HG03439 (cell line): ENCODE measurements around the gene RRAS.
"Not testable (repeated sequence)": the region's sequence is repeated elsewhere in the genome, so short reads cannot be mapped to it uniquely, and the experiment has no call there.

Experiments
- ATAC-seq: cut with Tn5 transposase; IDR thresholded peaks from one replicate; pipeline ENCODE4 v1.9.1; 2021; ENCODE audit warnings: mild to moderate bottlenecking, moderate library complexity; ENCODE audit not compliant: unreplicated experiment

Gene RRAS

DNA sequence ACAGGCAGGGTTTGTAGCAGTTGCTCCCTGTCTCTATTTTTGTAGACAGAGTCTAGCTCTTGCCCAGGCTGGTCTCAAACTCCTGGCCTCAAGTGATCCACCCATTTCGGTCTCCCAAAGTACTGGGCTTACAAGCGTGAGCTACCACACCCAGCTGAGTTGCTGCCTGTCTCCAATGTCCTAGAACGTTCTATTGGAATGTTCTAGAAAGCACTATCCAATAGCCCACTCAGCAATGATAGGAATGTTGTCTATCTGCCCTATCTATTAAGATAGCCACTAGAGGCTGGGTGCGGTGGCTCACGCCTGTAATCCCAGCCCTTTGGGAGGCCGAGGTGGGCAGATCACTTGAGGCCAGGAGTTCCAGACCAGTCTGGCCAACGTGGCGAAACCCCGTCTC lies 6.7 kb downstream of the RRAS start:
- ATAC-seq: not testable (repeated sequence)

DNA sequence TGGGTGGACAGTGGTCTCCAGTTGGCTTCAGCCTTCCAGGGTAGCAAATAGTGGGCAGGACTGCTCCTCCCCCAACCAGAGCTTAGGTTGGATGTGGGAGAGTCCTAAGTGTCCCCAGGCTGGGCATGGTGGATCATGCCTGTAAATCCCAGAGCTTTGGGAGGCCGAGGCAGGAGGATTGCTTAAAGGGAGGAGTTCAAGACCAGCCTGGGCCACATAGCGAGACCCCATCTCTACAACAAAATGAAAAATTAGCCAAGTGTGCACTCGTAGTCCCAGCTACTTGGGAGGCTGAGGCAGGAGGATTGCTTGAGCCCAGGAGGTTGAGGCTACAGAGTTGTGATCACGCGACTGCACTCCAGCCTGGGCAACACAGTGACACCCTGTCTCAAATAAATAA lies 7.4 kb downstream of the RRAS start:
- ATAC-seq: no peak

DNA sequence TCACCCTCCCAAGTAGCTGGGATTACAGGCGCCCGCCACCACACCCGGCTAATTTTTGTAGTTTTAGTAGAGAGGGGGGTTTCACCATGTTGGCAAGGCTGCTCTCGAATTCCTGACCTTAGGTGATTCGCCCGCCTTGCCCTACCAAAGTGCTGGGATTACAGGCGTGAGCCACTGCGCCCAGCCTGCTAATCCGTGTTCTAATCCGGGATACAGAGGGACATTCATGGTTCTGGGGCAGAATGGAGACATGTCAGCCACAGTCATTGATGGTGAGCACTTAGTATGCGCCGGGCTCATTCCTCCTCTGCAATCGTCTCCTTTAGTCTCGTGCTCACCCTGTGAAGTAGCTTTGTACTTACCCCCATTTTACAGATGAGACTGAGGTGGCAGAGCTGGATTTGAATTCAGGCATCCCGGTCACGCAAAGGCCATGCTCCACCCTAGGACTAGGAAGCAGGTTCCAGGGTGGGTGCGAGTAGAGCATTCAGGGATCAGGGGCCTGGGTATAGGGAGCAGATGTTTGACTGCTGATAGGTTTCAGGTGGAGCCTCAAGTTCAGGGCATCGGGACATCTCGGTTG lies 8.2 kb downstream of the RRAS start:
- no peak for ATAC-seq

DNA sequence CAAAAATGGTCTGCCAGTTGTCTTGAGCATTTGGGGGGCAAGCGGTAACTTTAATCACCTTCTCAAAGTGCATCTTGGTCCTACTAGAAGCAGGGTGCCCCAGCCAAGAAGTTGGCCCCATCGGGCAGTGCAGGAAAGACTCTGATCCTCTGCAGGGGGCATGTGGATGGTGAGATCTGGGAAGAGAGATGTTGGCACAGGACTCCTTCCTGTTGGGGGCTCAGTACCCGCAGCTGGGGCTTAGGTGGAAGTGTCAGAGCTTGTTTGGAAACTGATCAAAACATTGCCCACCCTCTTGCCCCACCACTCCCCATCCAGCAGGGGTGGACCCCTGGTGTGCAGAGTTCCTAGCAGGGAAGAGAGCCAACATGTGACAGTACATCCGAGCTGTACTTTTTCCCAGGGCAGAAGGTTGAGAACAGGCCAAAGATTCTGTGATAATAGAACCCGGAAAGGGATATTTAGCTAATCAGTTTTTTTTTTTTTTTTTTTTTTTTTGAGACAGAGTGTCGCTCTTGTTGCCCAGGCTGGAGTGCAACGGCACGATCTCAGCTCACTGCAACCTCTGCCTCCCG lies 8.8 kb downstream of the RRAS start:
- ATAC-seq: no peak

DNA sequence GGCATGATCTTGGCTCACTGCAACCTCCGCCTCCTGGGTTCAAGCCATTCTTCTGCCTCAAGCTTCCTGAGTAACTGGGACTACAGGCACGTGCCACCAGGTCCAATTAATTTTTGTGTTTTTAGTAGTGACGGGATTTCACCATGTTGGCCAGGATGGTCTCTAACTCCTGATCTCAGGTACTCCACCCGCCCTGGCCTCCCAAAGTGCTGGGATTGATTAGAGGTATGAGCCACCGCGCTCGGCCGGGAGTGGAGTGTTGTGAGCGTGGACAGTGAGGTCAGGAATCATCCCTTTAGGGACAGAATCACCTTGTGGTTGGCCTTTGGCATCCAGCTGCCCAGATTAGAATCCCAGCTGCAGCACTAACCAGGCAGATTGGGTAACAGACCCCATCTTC lies 10.3 kb downstream of the RRAS start:
- ATAC-seq: no peak

DNA sequence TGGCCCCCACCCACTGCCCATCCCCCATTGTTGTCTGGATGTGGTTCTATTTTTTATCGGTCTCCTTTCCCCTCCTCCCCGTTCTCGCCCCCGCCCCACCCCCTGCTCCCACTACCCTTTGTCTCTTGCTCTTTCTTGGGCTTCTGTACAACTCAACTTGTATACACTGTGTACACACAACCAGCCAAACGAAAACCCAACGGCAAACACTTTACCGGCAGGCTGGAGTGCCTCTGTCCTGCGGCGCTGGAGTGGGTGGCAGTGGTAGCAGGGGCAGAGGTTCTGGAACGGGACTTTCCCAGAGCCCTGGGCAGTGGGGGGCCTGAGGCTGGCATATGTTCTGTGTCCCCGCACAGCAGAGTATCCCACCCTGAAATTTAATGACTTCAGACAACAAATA lies 13.7 kb downstream of the RRAS start:
- no peak for ATAC-seq

DNA sequence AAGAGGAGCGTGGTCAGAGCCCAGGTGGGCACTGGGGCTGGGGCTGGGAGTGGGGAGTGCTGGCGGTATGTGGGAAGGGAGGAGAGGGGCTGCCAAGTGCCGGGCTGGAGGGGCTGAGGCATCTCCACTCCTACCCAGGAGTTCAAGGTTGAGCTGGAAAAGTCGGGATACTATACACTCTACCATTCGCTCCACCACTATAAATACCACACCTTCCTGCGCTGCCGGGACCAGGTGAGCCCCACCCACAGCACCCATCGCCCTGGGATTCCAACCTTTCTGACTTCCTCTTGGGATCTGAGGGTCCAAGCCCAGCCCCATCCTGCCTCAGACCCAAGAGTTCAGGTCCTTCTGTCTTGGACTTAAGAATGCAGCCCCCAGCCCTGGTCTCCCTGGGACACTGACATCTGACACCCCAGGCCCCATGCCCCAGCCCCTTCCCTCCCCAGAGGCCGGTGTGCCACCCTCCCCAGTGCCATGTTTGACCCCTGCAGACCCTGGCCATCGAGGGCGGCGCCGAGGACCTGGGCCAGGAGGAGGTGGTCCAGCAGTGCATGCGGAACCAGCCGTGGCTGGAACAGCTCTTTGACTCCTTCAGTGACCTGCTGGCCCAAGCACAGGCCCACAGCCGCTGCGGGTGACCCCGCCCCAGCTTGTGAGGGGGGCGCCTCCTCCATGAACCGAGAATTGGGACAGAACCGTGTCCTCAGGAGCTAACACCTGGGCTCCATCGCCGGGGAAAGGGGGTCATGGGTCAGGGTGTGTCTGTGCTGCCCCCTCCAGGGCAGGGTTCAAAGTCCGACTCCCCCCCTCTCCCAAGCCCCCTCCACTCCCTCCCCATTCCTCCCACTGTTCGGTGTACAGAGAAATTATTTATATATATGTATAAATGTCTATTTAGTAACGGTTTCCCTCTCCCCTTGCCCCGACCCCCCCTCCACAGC lies 14.7 kb downstream of the RRAS start:
- ATAC-seq: no peak

DNA sequence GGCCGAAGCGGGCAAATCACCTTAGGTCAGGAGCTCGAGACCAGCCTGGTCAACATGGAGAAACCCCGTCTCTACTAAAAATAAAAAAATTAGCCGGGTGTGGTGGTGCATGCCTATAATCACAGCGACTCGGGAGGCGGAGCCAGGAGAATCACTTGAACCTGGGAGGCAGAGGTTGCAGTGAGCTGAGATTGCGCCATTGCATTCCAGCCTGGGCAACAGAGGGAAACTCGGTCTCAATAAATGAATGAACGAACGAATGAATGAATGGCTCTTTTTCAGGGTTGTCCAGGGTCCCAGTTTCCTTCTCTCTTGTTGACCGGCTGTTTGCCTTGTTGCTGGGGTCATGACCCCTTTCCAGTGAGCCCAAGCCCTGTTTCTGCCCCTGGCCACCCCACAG lies 22.1 kb downstream of the RRAS start:
- not testable (repeated sequence) for ATAC-seq

DNA sequence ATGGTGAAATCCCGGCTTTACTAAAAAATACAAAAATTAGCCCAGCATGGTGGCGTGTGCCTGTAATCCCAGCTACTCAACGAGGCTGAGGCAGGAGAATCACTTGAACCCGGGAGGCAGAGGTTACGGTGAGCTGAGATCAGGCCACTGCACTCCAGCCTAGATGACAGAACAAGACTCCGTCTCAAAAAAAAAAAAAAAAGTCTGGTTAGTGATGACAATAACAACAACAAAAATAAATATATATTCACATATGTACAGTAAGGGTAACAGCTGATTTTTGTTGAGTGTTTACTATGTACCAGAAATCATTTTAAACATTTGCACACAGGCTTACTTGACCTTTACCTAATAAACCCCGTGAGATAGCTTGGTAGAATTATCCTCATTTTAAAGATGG lies 23.0 kb downstream of the RRAS start:
- ATAC-seq: no peak

DNA sequence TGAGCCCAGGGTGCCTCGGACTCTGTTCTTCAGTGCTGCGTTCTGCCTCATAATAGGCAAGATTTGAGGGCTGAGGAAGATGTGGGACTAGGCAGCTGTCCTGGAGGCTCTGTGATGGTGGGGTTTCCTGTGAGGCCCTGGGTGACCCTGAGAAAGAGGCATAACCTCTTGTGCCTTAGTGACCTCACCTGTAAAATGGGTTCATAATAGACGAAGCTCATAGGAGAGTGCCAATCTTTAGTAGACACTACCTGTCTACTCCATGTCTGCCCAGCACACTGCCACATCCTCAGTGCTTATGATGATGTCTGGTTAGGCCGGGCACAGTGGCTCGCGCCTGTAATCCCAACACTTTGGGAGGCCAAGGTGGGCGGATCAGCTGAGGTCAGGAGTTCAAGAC lies 23.4 kb downstream of the RRAS start:
- ATAC-seq: no peak

DNA sequence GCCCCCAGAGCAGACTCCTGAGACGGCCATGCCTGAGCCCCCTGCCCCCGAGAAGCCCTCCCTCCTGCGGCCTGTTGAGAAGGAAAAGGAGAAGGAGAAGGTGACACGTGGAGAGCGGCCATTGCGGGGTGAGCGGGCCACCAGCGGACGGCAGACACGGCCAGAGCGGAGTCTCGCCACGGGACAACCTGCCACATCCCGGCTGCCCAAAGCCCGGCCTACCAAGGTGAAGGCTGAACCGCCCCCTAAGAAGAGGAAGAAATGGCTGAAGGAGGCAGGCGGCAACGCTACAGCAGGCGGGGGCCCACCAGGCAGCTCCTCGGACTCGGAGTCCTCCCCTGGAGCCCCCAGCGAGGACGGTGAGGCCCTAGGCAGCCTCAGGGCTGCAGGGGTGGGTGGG lies 24.1 kb downstream of the RRAS start:
- no peak for ATAC-seq

DNA sequence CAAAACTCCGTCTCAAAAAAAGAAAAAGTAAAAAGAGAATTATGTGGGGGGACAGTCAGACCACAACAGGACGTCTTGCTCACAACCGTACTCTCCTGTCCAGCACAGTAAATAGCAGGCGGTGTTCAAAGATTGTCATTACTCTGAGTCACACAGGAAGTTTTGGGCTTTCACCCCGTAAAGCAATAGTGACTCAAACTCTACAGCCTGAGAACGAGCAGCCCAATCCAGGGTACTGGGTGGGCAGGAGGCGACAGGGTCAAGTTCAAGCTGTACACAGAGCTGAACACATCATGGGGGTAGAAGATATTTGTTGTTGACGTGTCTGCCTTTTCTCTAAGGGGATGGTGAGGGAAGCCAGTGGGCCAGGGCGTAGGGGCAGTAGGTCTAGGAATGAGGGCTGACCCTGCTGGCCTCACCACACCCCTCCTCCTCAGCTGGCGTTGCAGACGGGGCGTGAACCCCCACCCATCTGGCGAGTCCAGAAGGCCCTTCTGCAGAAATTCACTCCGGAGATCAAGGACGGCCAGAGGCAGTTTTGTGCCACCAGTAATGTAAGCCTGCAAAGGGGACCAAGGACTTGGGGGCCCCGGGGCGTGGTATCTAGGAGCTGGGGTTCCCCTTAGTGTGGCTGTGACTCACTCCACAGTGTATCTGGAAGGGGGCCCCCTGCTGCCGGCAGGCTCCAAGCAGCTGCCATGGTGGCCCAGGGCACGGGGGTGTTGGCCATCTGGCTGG lies 25.7 kb downstream of the RRAS start:
- no peak for ATAC-seq

DNA sequence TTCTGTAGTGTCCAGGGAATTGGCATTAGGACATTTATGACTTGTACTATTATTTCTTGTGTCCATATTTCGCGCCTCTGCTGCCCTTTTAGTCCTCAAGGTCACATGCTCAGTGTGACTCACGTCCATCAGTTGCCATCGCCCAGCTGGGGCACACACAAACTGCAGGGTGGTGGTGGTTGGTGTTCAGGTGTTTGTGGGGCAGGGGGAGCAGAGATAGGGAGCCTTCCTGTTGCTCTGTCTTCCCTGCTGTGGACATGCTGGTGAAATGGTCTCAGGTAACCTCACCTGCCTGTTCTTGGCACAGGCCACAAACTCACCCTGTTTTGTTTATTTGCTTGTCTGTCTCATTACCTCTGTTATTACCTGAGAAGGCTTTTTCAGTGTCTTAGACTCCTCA lies 26.6 kb downstream of the RRAS start:
- ATAC-seq: no peak

DNA sequence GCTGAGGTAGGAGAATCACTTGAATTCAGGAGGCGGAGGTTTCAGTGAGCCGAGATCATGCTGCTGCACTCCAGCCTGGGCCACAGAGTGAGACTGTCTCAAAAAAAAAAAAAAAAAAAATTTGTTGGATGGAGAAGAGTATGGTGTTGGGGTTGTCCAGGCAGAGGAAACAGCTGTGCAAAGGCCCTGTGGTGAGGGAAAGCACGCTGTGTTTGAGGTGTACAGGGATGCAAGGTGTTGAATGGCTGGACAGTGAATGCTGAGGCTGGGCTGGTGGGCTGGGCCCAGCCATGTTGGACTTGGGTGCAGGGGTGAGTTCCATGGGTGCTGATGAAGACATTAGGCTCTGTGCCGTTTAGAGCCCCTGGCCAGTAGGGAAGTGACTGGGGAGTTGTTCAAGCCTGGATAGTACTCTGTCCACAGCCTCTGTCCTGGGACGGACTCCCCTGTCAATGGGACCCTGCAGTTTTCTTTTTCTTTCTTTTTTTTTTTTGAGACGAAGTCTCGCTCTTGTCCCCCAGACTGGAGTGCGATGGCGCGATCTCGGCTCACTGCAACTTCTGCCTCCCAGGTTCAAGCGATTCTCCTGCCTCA lies 30.3 kb downstream of the RRAS start:
- ATAC-seq: no peak

DNA sequence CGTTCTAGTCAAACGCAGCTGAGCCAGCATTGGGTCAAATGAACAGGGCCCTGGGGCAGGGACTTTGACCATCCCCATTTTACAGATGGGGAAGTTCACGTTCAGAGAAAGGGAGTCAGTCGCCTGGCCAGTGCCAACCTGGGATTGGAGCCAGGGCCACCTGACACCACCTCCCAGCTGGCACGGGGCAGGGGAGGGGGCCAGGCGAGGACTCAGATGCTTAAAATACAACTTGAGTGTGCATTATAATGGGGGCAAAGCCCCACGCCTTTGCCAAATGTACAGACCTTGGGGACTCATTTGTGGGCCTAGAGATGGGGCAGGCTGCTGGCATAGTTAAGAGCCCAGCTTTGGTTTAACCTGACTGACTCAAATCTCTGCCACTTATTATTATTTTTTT lies 34.3 kb downstream of the RRAS start:
- ATAC-seq: no peak

DNA sequence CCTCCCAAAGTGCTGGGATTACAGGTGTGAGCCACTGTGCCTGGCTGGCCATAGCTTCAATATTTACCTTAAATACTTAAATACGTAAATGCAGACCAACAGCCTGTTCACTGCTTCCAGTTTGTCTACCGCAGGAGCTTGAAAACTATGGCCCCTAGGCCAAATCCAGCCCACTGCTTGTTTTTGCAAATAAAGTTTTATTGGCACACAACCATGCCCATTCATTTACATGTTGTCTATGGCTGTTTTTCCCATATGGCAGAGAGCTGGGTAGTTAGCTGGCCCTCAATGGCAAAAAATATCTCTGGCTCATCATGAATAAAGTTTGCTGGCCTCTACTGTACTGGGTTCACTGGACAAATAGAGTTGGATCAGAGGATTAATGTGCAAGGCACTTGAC lies 37.1 kb downstream of the RRAS start:
- no peak for ATAC-seq

DNA sequence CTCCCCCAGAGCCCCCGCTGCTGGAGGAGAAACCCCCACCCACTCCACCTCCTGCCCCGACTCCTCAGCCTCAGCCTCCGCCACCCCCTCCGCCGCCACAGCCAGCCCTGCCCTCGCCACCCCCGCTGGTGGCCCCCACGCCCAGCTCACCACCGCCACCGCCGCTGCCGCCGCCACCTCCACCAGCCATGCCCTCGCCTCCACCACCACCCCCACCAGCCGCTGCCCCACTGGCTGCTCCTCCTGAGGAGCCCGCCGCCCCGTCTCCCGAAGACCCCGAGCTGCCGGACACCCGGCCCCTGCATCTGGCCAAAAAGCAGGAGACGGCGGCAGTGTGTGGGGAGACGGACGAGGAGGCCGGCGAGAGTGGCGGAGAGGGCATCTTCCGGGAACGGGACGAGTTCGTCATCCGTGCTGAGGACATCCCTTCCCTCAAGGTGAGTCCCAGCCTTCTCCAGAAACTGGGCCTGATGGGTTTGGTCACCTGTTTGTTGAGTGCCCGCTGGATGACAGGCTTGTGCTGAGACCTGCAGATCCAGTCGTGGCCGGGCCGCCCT lies 38.4 kb downstream of the RRAS start:
- ATAC-seq: no peak

DNA sequence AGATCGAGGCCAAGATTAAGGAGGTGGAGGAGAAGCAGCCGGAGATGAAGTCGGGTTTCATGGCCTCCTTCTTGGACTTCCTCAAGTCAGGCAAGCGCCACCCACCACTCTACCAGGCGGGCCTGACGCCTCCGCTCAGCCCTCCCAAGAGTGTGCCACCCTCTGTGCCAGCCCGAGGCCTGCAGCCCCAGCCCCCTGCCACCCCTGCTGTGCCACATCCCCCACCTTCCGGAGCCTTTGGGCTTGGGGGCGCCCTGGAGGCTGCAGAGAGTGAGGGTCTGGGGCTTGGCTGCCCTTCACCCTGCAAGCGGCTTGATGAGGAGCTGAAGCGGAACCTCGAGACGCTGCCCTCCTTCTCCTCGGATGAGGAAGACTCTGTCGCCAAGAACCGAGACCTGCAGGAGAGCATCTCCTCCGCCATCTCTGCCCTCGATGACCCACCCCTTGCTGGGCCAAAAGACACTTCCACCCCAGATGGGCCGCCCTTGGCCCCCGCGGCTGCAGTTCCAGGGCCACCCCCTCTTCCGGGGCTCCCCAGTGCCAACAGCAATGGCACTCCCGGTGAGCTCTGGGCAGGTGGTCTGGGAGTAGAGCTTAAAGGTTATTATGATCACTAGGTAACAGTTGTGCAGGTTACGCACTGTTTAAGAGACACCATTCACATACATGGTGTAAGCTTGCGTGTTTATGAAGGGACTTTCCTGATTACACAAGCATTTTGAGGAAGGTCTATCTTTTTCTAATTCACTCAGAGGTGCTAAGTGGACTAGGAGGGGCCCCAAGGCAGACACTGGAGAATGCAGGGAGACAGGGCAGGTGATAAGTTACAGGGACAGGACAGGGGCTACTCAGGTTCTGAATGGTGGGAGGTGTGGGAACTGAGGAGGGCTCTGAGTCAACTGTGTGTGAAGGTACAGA lies 40.3 kb downstream of the RRAS start:
- no peak for ATAC-seq

DNA sequence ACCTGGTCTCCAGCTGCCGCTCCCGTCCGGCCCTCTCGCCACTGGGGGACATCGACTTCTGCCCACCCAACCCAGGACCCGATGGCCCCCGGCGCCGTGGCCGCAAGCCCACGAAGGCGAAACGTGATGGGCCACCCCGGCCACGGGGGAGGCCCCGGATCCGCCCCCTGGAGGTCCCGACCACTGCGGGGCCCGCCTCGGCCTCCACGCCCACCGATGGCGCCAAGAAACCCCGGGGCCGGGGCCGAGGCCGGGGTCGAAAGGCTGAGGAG lies 42.3 kb downstream of the RRAS start:
- no peak for ATAC-seq
